ENCODE measurements around the gene CTXN3. TPM values are rescaled to one million over a fixed set of nuclear protein-coding genes. Genes with fewer than 3 reads are reported as not detected.

The CTXN3 gene
- total RNA-seq, 1 donor from 2014 or later = not detected

- peaks cover 25% of the 10 kb centered on the region for H3K4me1 Mint-ChIP-seq (ENCODE audit: low read depth, unreplicated experiment)
- H3K27ac Mint-ChIP-seq (ENCODE audit: unreplicated experiment) = no peak overlapping the region
- no peak for DNase-seq
- peaks cover 2% of the 10 kb centered on the region for H3K9me3 Mint-ChIP-seq (ENCODE audit: unreplicated experiment)
- no peak for TF ChIP-seq CTCF (IDR thresholded peaks at IDR 0.05; ENCODE audit: partially characterized antibody, unreplicated experiment)
- H3K27me3 Mint-ChIP-seq (ENCODE audit: unreplicated experiment) = no peaks in the 10 kb centered on the region
- no peaks in the 10 kb centered on the region for H3K36me3 Mint-ChIP-seq (ENCODE audit: unreplicated experiment)
- no peak overlapping the region for H3K4me3 Mint-ChIP-seq (ENCODE audit: unreplicated experiment)
Observed at GRCh38 chr5:127650022-127650421, 1.1 kb downstream of the CTXN3 start.

- DNase-seq = no peak
- TF ChIP-seq CTCF (IDR thresholded peaks at IDR 0.05; ENCODE audit: partially characterized antibody, unreplicated experiment) = no peak
- no peaks in the 10 kb centered on the region for H3K27me3 Mint-ChIP-seq (ENCODE audit: unreplicated experiment)
- H3K36me3 Mint-ChIP-seq (ENCODE audit: unreplicated experiment) = no peaks in the 10 kb centered on the region
- no peak overlapping the region for H3K4me3 Mint-ChIP-seq (ENCODE audit: unreplicated experiment)
- no peak overlapping the region for H3K27ac Mint-ChIP-seq (ENCODE audit: unreplicated experiment)
- H3K9me3 Mint-ChIP-seq (ENCODE audit: unreplicated experiment) = peaks cover 2% of the 10 kb centered on the region
- H3K4me1 Mint-ChIP-seq (ENCODE audit: low read depth, unreplicated experiment) = peaks cover 25% of the 10 kb centered on the region
Observed at GRCh38 chr5:127650649-127651048, 1.8 kb downstream of the CTXN3 start.

GRCh38 chr5:127652952-127653611 lies 4.2 kb downstream of the CTXN3 start:
- Mint-ChIP-seq H3K27ac (ENCODE audit: unreplicated experiment) (no peak overlapping the region), H3K9me3 (ENCODE audit: unreplicated experiment) (peaks cover 2% of the 10 kb centered on the region), H3K36me3 (ENCODE audit: unreplicated experiment) (no peaks in the 10 kb centered on the region), H3K4me3 (ENCODE audit: unreplicated experiment) (no peak overlapping the region), H3K27me3 (ENCODE audit: unreplicated experiment) (no peaks in the 10 kb centered on the region), H3K4me1 (ENCODE audit: low read depth, unreplicated experiment) (peaks cover 21% of the 10 kb centered on the region)
- no peak for DNase-seq
- TF ChIP-seq CTCF (IDR thresholded peaks at IDR 0.05; ENCODE audit: partially characterized antibody, unreplicated experiment) = no peak

GRCh38 chr5:127656825-127657224 lies 7.9 kb downstream of the CTXN3 start:
- no peaks in the 10 kb centered on the region for H3K9me3 Mint-ChIP-seq (ENCODE audit: unreplicated experiment)
- no peaks in the 10 kb centered on the region for H3K4me1 Mint-ChIP-seq (ENCODE audit: low read depth, unreplicated experiment)
- no peak overlapping the region for H3K4me3 Mint-ChIP-seq (ENCODE audit: unreplicated experiment)
- no peak for TF ChIP-seq CTCF (IDR thresholded peaks at IDR 0.05; ENCODE audit: partially characterized antibody, unreplicated experiment)
- H3K27me3 Mint-ChIP-seq (ENCODE audit: unreplicated experiment) = no peaks in the 10 kb centered on the region
- H3K36me3 Mint-ChIP-seq (ENCODE audit: unreplicated experiment) = no peaks in the 10 kb centered on the region
- H3K27ac Mint-ChIP-seq (ENCODE audit: unreplicated experiment) = no peak overlapping the region
- DNase-seq = no peak

- Mint-ChIP-seq H3K36me3 (ENCODE audit: unreplicated experiment) (no peaks in the 10 kb centered on the region), H3K4me3 (ENCODE audit: unreplicated experiment) (no peak overlapping the region), H3K27ac (ENCODE audit: unreplicated experiment) (no peak overlapping the region), H3K27me3 (ENCODE audit: unreplicated experiment) (no peaks in the 10 kb centered on the region), H3K4me1 (ENCODE audit: low read depth, unreplicated experiment) (peaks cover 9% of the 10 kb centered on the region), H3K9me3 (ENCODE audit: unreplicated experiment) (no peaks in the 10 kb centered on the region)
- TF ChIP-seq CTCF (IDR thresholded peaks at IDR 0.05; ENCODE audit: partially characterized antibody, unreplicated experiment) = no peak
- no peak for DNase-seq
Observed at GRCh38 chr5:127660047-127660733, 11.3 kb downstream of the CTXN3 start.

All from glutamatergic neuron (in vitro differentiated cells).